HCT116 (cell line): ENCODE data around the gene IL10. TPM values are rescaled to one million over a fixed set of nuclear protein-coding genes. Genes with fewer than 3 reads are reported as not detected.

Experiments
- ATAC-seq: fragments of 200-7000 bp; cut with Tn5 transposase; 2 replicates; pipeline ENCODE4 v1.9.1; 2020; ENCODE audit warnings: mild to moderate bottlenecking, moderate library complexity
- BruUV-seq: library from RNA; stranded (reverse); fragments of 400-500 nt; replicated peaks from 2 replicates; lab custom pipeline; 2021; lab: Mats Ljungman, UMichigan
- CTCF ChIA-PET: fragments of 300-600 bp; sonication (Branson Sonifier 250); formaldehyde crosslinking; loops from one replicate; lab custom pipeline; 2021; ENCODE audit warnings: antibody characterized with exemption; lab: Charles Lee
- POLR2A ChIA-PET: fragments of 300-600, 350-600 bp; sonication (Branson Sonifier 250); formaldehyde crosslinking; loops from one replicate; lab custom pipeline; 2021; ENCODE audit warnings: antibody characterized with exemption; lab: Charles Lee
- RAD21 ChIA-PET, 2 experiments: fragments of 300-600 bp; sonication (Branson Sonifier 250); formaldehyde crosslinking; loops; one replicate each; lab custom pipeline; 2023; ENCODE audit warnings: low total read pairs in 2 of 2; ENCODE audit not compliant: uncharacterized antibody in 2 of 2, unreplicated experiment in 2 of 2, low non-redundant PET in 1 of 2; lab: Charles Lee
- DNase-seq: peaks from one replicate; pipeline ENCODE4 v3.0.0-alpha.2; 2010; ENCODE audit warnings: low read depth, low spot score
- H2AFZ ChIP-seq: fragments of 200-600 bp; shearing (Covaris generic), sonication (generic); 2 replicates; pipeline ENCODE4 v1.6.1; 2017; ENCODE audit warnings: low read depth, mixed run types, mixed read lengths, antibody characterized with exemption, low read length; ENCODE audit not compliant: poor library complexity, severe bottlenecking
- H3K27ac ChIP-seq: 2 replicates; pipeline ENCODE4 v1.5.1; 2012; ENCODE audit warnings: low read depth, low read length
- H3K27me3 ChIP-seq: fragments of 200-600 bp; sonication (generic); 2 replicates; pipeline ENCODE4 v1.6.1; 2016; ENCODE audit warnings: mixed run types, low read length, mixed read lengths; ENCODE audit not compliant: insufficient read depth
- H3K36me3 ChIP-seq, 2 experiments: fragments of 200-500 bp in 1 of 2; fragments of 200-600 bp in 1 of 2; sonication (Bioruptor generic) in 1 of 2; sonication (generic) in 1 of 2; 2 replicates each; pipeline versions ENCODE4 v1.5.1 to v1.6.1; 2014 to 2016; ENCODE audit warnings: low read length in 2 of 2, inconsistent platforms in 1 of 2, mixed read lengths in 1 of 2, mixed run types in 1 of 2; ENCODE audit not compliant: insufficient read depth in 2 of 2, control insufficient read depth in 1 of 2
- H3K4me1 ChIP-seq, 2 experiments: fragments of 200-600 bp in 1 of 2; sonication (generic) in 1 of 2; 2 replicates each; pipeline versions ENCODE4 v1.5.1 to v1.6.1; 2012 to 2017; ENCODE audit warnings: low read length in 2 of 2, inconsistent platforms in 1 of 2, mild to moderate bottlenecking in 1 of 2, mixed read lengths in 1 of 2, mixed run types in 1 of 2, moderate library complexity in 1 of 2; ENCODE audit not compliant: insufficient read depth in 2 of 2, control insufficient read depth in 1 of 2
- H3K4me2 ChIP-seq: fragments of 200-600 bp; sonication (generic); 2 replicates; pipeline ENCODE4 v1.6.1; 2017; ENCODE audit warnings: mixed run types, low read length, mixed read lengths
- H3K4me3 ChIP-seq, 2 experiments: fragments of 200-600 bp in 1 of 2; sonication (generic) in 1 of 2; replicated peaks in 1 of 2; 2 replicates each; pipeline ENCODE4 v1.5.1; 2011 to 2016; ENCODE audit warnings: low read length in 2 of 2, control low read depth in 1 of 2, low read depth in 1 of 2, mild to moderate bottlenecking in 1 of 2, mixed read lengths in 1 of 2, mixed run types in 1 of 2
- H3K79me2 ChIP-seq: fragments of 200-600 bp; sonication (generic); 2 replicates; pipeline ENCODE4 v1.6.1; 2017; ENCODE audit warnings: mild to moderate bottlenecking, mixed run types, low read length, moderate library complexity, mixed read lengths; ENCODE audit not compliant: insufficient read depth
- H3K9ac ChIP-seq: fragments of 200-600 bp; sonication (generic); 2 replicates; pipeline ENCODE4 v1.6.1; 2016; ENCODE audit warnings: low read length, mixed read lengths
- H3K9me2 ChIP-seq: fragments of 200-600 bp; sonication (generic), shearing (Covaris generic); 2 replicates; pipeline ENCODE4 v1.6.1; 2017; ENCODE audit warnings: mixed run types, mild to moderate bottlenecking, moderate library complexity; ENCODE audit not compliant: insufficient read depth
- H3K9me3 ChIP-seq, 2 experiments: fragments of 200-500 bp in 1 of 2; fragments of 200-600 bp in 1 of 2; sonication (Bioruptor generic) in 1 of 2; sonication (generic) in 1 of 2; 2 replicates each; pipeline ENCODE4 v1.6.1; 2014 to 2017; ENCODE audit warnings: low read length in 2 of 2, mixed read lengths in 2 of 2, inconsistent platforms in 1 of 2, low read depth in 1 of 2, mild to moderate bottlenecking in 1 of 2, mixed run types in 1 of 2, moderate library complexity in 1 of 2; ENCODE audit not compliant: control insufficient read depth in 1 of 2, insufficient read depth in 1 of 2
- H4K20me1 ChIP-seq: fragments of 200-600 bp; sonication (generic), shearing (Covaris generic); 2 replicates; pipeline ENCODE4 v1.6.1; 2017; ENCODE audit warnings: mixed run types, mild to moderate bottlenecking, moderate library complexity; ENCODE audit not compliant: insufficient read depth
- CEBPB ChIP-seq: IDR thresholded peaks from 2 replicates; pipeline ENCODE4 v1.6.1; 2012; ENCODE audit warnings: low read depth
- EGR1 ChIP-seq: IDR thresholded peaks from 2 replicates; pipeline ENCODE4 v1.6.1; 2012; ENCODE audit warnings: low read depth
- EZH2 ChIP-seq: fragments of 200-600 bp; sonication (generic); IDR thresholded peaks from 2 replicates; pipeline ENCODE4 v1.6.1; 2017; ENCODE audit warnings: antibody characterized with exemption, mixed run types
- EZH2phosphoT487 ChIP-seq: fragments of 200-600 bp; IDR thresholded peaks from 2 replicates; pipeline ENCODE4 v1.6.1; 2018; ENCODE audit warnings: antibody characterized with exemption, borderline replicate concordance
- JUND ChIP-seq: IDR thresholded peaks from 2 replicates; pipeline ENCODE4 v1.6.1; 2012
- POLR2A ChIP-seq: IDR thresholded peaks from 2 replicates; pipeline ENCODE4 v1.7.0; 2011; ENCODE audit warnings: borderline replicate concordance; ENCODE audit not compliant: insufficient read depth, insufficient read length; ENCODE audit errors: extremely low read depth
- POLR2AphosphoS5 ChIP-seq: IDR thresholded peaks from 2 replicates; pipeline ENCODE4 v1.6.1; 2011; ENCODE audit warnings: mild to moderate bottlenecking, low read depth, low read length, moderate library complexity
- RAD21 ChIP-seq: IDR thresholded peaks from 2 replicates; pipeline ENCODE4 v1.6.1; 2012; ENCODE audit warnings: low read depth, mild to moderate bottlenecking
- SIN3A ChIP-seq: IDR thresholded peaks from 2 replicates; pipeline ENCODE4 v1.6.1; 2012; ENCODE audit warnings: low read depth
- SRF ChIP-seq: IDR thresholded peaks from 2 replicates; pipeline ENCODE4 v1.6.1; 2012; ENCODE audit warnings: low read depth
- YY1 ChIP-seq: IDR thresholded peaks from 2 replicates; pipeline ENCODE4 v1.6.1; 2011; ENCODE audit warnings: low read length, low read depth, moderate library complexity, mild to moderate bottlenecking; ENCODE audit not compliant: insufficient replicate concordance; ENCODE audit errors: extremely low read depth
- ZFX ChIP-seq: fragments of 450-650 bp; IDR thresholded peaks from 2 replicates; pipeline ENCODE4 v1.6.1; 2017
- intact Hi-C: fragments of 100-400 bp; cut with micrococcal nuclease; formaldehyde crosslinking; loops from 2 replicates; pipeline ENCODE4 v1.10.0; 2022
- total RNA-seq: library from RNA; stranded (reverse); gene quantifications from one replicate; pipeline ENCODE4 v1.2.1, GENCODE V29; 2021; ENCODE audit not compliant: unreplicated experiment
- TF ChIP-seq, protein P1 (sequence below), 3 experiments: fragments of 200-600 bp in 1 of 3; sonication (generic) in 1 of 3; IDR thresholded peaks in 2 of 3; conservative IDR thresholded peaks in 1 of 3; 2 replicates each; pipeline ENCODE4 v1.5.1; 2012 to 2017; ENCODE audit warnings: low read depth in 2 of 3, low read length in 2 of 3, antibody characterized with exemption in 1 of 3, borderline replicate concordance in 1 of 3, control low read depth in 1 of 3, mild to moderate bottlenecking in 1 of 3, mixed read lengths in 1 of 3, mixed run types in 1 of 3, moderate library complexity in 1 of 3; ENCODE audit not compliant: insufficient read depth in 1 of 3

IL10 gene
- total RNA-seq, 1 experiment from 2014 or later, result not detected

GRCh38 chr1:206800891-206801290 lies 28.6 kb upstream of the IL10 start:
- Histone ChIP-seq H3K27ac (no peak overlapping the region), H3K79me2 (no peaks in the 10 kb centered on the region), H3K4me3 (no peak overlapping the region), H3K9me3 (no peaks in the 10 kb centered on the region)
- no peak for TF ChIP-seq CEBPB
- no peak for TF ChIP-seq YY1
- no peak for TF ChIP-seq JUND
- no peak for TF ChIP-seq RAD21
- TF ChIP-seq SIN3A, result no peak
- TF ChIP-seq POLR2A, result no peak
- no peak for TF ChIP-seq EGR1
- TF ChIP-seq, protein P1, sequence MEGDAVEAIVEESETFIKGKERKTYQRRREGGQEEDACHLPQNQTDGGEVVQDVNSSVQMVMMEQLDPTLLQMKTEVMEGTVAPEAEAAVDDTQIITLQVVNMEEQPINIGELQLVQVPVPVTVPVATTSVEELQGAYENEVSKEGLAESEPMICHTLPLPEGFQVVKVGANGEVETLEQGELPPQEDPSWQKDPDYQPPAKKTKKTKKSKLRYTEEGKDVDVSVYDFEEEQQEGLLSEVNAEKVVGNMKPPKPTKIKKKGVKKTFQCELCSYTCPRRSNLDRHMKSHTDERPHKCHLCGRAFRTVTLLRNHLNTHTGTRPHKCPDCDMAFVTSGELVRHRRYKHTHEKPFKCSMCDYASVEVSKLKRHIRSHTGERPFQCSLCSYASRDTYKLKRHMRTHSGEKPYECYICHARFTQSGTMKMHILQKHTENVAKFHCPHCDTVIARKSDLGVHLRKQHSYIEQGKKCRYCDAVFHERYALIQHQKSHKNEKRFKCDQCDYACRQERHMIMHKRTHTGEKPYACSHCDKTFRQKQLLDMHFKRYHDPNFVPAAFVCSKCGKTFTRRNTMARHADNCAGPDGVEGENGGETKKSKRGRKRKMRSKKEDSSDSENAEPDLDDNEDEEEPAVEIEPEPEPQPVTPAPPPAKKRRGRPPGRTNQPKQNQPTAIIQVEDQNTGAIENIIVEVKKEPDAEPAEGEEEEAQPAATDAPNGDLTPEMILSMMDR (IDR thresholded peaks at IDR 0.05 in 2 of 3, conservative IDR thresholded peaks at IDR 0.05 in 1 of 3; ENCODE audit: borderline replicate concordance in 1 of 3, insufficient read depth in 1 of 3, low read depth in 2 of 3, low read length in 2 of 3), result no peak
- TF ChIP-seq EZH2phosphoT487, result no peak
- TF ChIP-seq ZFX, result no peak
- TF ChIP-seq EZH2, result no peak
- no peak for TF ChIP-seq SRF
- no peak for TF ChIP-seq POLR2AphosphoS5
- TF ChIP-seq, all 23 proteins: peak for 0
- Histone ChIP-seq H3K36me3 (no peaks in the 10 kb centered on the region), H3K9me2 (no peaks in the 10 kb centered on the region), H3K27me3 (peaks cover 8% of the 10 kb centered on the region; the same call in 1 of the 2 replicates), H2AFZ (no peak overlapping the region), H4K20me1 (no peaks in the 10 kb centered on the region), H3K4me2 (no peak overlapping the region), H3K4me1 (no peaks in the 10 kb centered on the region), H3K9ac (no peak overlapping the region)
- ATAC-seq (no peak), DNase-seq (no peak)
- CTCF ChIA-PET, result interaction anchor here (4.2 kb wide), 1 partner anchor 9 kb away, joined by 19 read pairs; no protein-coding TSS in a partner anchor
- BruUV-seq, result no TSS peak
- intact Hi-C loops, result no loop called here
- RAD21 ChIA-PET, result no interaction called here
- POLR2A ChIA-PET, result no interaction called here
